Left hindlimb (tissue), 1 donor: ENCODE measurements around the gene PLCB1.

Source experiments
- DNase-seq: peaks from one replicate; pipeline ENCODE4 v3.0.0-alpha.2; 2018

Gene PLCB1

GRCh38 chr20:8215361-8215781, 83.3 kb downstream of the PLCB1 start:
- no peak for DNase-seq

- DNase-seq, result no peak
Observed at GRCh38 chr20:8216375-8217200, 84.5 kb downstream of the PLCB1 start.

- no peak for DNase-seq
Observed at GRCh38 chr20:8218861-8219260, 86.8 kb downstream of the PLCB1 start.

- no peak for DNase-seq
Observed at GRCh38 chr20:8219403-8219802, 87.3 kb downstream of the PLCB1 start.

GRCh38 chr20:8220716-8221115, 88.7 kb downstream of the PLCB1 start:
- no peak for DNase-seq

GRCh38 chr20:8221887-8222419, 89.9 kb downstream of the PLCB1 start:
- DNase-seq, result no peak

- no peak for DNase-seq
Observed at GRCh38 chr20:8223091-8223870, 91.2 kb downstream of the PLCB1 start.

GRCh38 chr20:8225658-8226057, 93.6 kb downstream of the PLCB1 start:
- no peak for DNase-seq

- DNase-seq, result no peak
Observed at GRCh38 chr20:8226106-8226505, 94.0 kb downstream of the PLCB1 start.

GRCh38 chr20:8227293-8227692, 95.2 kb downstream of the PLCB1 start:
- DNase-seq, result no peak

GRCh38 chr20:8228315-8228714, 96.2 kb downstream of the PLCB1 start:
- no peak for DNase-seq

- DNase-seq, result no peak
Observed at GRCh38 chr20:8229090-8229489, 97.0 kb downstream of the PLCB1 start.

GRCh38 chr20:8231038-8231437, 99.0 kb downstream of the PLCB1 start:
- no peak for DNase-seq

- DNase-seq, result no peak
Observed at GRCh38 chr20:8232332-8232731, 100.3 kb downstream of the PLCB1 start.

GRCh38 chr20:8234580-8234979, 102.5 kb downstream of the PLCB1 start:
- DNase-seq, result no peak

GRCh38 chr20:8242066-8242465, 110.0 kb downstream of the PLCB1 start:
- DNase-seq, result no peak

GRCh38 chr20:8242827-8243724, 111.0 kb downstream of the PLCB1 start:
- no peak for DNase-seq

GRCh38 chr20:8244637-8245036, 112.6 kb downstream of the PLCB1 start:
- DNase-seq, result no peak

- DNase-seq, result no peak
Observed at GRCh38 chr20:8246153-8246552, 114.1 kb downstream of the PLCB1 start.

GRCh38 chr20:8246716-8247115, 114.7 kb downstream of the PLCB1 start:
- no peak for DNase-seq

- DNase-seq, result no peak
Observed at GRCh38 chr20:8248051-8248450, 116.0 kb downstream of the PLCB1 start.

- no peak for DNase-seq
Observed at GRCh38 chr20:8249634-8250033, 117.6 kb downstream of the PLCB1 start.
